Cerebellar cortex (tissue), 1 donor: ENCODE measurements around the gene SERPINE2.

Source experiments
- DNase-seq: peaks from one replicate; pipeline ENCODE4 v3.0.0-alpha.2; 2015; ENCODE audit warnings: low spot score

SERPINE2 gene

DNA sequence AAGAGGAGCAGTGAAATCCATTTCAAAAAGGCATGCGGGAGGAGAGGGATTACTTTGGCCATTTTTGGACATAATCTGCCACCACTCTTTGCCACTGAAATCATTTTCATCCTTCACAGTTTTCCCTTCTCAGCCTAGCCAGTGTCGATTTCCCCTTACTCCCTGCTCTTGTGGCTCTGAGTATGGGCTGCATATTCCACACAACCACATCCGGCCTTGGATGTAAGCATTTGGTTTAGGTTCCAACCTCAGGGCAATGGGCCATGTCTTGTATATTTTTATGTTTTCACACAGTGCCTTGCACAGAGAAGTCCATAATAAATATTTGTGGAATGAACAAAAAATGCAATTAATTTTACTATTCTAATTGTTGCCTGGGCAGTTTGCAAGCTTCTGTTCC, 7.7 kb upstream of the SERPINE2 start:
- no peak for DNase-seq

DNA sequence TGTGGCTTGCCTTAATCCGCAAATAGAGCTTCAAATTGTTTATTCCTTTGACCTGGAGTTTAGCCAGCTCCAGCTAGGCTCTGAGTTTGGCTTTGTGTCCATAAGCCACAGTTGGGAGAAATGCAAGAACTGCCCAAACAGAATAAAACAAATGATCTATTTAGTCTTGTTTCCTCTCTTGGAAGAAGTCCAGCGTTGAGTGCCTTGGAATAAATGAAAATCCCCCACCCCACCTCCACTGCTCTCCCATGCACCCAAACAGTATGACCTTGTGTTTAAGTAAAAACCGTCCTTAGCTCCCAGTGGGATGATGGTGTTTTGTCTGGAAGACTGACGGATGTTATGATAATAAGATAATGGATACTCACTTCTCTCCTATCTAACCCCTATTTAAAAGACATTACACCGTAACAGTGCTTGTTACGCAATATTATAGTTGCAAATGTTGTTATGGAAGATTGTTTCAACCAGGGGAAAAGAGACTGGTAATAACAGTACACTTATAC, 3.2 kb upstream of the SERPINE2 start:
- DNase-seq = peak; percentile 16

DNA sequence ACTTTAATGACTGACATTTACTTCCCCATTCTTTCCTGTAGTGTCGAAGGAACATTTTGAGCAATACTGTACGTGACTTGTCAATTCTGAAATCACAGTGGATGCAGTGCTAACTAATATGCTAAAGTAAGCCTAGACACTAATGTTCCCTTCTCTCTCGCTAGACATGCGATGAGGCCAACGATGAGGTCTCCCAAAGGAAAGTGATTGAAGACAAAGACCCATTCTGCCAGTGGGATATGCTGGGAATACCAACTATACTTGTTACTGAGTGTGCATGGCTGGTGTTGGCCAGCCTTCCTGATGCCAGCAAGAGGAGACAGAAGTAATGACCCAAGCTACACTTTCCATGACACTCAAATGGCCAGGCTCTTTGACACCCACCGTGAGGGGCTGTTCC, 2.5 kb upstream of the SERPINE2 start:
- DNase-seq = peak; percentile 12

DNA sequence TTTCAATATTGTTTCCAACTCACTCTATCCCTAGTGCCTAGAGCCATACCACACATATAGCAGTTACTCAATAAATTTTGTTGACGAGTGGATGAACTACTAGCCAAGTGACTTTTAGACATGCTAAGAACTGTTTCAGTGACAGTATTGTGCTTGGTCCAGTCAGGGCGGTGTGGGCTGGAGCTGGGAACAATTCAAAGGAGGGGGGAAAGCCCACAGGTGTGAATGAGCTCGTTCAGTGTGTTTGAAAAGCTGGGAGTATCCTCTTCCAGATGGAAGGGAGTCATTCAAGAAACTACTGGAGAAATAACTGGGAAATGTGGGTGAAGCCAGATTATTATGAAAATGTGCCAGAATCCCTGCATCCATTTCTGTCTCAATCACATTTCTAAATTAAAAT, 1.7 kb upstream of the SERPINE2 start:
- DNase-seq = no peak

DNA sequence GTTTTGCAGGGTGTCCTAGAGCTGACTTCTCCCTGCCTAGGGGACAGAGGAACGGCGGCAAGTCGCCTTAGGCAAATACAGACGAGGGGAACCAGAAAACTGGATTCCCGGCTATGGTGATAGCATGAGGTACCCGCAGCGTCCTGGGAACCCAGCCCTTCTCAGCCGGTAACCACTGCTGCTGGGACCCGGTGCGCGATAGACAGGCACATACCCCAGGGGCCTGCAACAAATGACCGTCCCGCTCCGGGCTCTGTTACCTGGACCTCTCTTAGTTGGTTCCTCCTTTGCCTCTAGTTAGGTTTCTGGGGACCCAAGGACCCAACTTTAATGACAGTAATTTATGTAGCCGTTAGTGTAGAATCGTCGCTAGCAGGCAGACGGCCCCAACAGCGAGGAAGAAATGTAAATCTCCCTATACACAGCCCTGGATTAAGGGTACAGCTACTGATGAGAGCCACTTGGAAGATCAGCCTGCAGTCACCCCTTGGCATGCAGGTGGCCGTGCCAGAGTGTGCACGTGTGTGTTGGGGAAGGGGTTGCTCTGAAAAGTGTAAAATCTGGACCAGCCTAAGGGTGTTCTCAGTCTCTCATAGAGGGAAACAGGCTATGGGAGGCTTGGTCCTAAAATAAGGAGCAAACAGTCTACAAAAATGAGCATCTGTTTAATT, 819 bp upstream of the SERPINE2 start:
- DNase-seq = no peak

DNA sequence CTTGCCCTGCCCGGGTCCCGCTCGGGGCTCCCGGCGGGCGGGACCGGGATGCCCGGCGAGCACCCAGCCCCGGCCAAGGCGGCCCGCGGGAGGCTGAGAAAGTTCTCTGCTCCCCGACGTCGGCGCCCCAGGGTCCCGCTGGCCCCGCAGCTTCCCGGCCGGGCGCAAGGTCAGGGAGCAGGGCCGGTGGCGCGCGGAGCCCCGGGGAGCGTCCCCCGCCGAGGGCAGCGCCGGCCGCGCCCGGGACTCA, 331 bp downstream of the SERPINE2 start:
- DNase-seq = no peak

DNA sequence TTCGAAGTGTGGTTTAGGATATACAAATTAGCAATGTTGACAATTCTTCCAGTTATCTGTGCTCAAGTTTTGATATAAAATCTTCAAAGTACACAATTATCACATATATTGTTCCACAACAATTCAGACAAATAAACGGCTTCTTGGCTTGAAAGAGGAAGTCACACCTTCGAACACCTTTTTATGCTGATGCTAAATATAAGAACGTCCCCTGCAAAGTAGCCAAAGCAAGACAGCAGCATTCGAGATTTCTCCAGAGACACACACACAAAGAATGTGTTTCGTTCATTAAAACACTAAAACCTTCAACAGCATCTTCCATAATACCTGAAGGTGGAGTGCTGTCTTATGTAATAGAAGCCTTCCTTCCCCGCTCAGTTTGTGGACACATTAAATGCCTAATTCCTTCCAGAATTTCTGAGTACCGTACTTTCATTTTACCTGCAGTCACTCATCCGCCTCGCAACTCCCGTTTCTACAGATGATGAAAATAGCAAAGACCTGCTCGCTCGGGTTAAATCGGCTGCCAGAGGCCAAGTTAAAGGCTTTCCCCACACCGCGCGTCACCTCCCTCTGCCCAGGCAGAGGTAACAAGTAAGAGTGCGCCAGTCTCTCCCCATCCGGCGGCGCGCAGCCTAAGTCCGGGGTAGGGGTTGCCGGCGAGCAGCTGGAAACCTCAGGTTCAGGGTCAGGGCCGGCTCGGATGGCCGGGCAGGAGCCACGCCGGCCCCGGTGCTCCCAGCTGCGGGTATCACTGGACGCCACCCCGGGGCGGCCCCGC, 847 bp downstream of the SERPINE2 start:
- DNase-seq = peak; percentile 11

DNA sequence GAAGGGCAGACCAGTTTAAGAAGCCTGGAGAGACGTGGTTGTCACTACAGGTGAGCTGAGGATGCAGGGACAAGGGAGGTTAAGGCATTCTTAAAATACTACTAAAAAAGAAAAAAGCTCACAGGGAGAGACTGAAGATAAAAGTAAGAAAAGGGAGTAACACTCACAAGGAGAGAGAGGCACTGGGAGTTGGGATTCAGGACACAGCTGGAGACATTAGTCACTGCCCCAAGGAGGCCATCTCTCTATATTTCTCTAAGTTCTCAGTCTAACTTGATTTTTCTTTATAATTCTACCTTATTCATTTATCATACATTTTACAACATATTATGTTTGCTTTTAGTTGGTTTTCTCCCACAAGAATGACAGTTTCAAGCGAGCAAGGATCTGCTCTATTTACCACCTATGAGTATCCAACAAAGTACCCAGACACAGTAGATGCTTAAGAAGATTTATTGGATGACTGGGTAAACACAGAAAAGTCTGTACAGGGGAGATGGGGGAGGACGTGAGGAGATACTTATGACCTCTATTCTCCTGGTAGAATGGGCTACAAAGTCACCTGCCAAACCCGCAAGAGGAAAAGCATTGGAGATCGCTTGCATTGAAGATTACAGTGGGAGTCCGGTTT, 2.2 kb downstream of the SERPINE2 start:
- DNase-seq = no peak

DNA sequence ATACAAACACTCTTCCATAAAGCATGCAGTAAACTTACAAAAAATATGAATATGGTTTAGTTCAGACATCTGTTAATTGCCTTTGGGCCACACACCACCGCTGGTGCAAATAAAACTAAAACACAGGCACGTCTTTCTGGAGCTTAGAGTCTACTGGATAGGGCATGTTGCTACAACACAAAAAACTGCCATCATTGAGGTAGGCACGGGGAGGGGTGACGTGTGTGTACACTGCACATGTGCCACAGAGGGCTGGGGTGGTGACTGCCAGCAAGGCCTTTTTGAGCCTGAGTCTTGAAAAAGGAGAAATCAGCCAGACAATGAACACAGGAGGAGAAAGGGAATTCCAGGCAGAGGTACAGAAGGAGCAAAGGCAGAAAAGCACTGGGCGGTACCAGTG, 5.1 kb downstream of the SERPINE2 start:
- DNase-seq = no peak

DNA sequence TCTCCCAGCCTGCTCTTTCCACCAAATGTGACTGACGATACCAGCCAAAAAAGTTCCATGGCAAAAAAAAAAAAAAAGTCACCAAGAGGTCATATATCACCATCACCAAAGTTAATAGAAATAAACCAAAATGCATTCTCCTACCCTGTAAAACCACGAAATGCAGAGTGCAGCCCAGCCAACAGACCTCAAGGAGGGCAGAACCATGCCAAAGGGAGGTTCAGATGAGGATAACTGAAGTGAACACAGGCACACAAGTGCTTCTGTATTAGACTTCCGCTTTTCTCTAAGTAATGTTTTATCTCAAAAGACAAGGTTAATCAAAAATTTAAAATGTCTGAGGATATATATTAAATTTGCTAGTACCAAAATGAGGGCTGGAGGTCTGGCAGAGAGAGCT, 5.5 kb downstream of the SERPINE2 start:
- DNase-seq = no peak

DNA sequence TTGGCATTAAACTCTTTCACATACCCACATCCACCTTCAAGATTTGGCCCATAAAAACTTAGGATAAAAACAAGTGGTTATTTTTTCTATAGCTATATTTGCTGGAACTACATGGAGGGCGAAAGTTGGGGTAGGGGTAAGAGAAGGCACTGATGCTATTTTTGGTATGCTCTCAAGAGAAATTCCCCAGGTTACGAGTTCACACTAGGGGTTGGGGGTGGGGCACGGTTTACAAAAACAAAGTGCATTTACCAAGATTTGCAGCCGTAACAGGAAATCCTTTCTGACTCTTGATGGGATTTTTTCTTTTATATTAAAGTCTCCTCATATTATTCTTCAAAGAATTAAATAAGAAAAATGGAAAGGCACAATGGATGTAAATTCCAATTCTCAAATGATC, 6.8 kb downstream of the SERPINE2 start:
- no peak for DNase-seq

DNA sequence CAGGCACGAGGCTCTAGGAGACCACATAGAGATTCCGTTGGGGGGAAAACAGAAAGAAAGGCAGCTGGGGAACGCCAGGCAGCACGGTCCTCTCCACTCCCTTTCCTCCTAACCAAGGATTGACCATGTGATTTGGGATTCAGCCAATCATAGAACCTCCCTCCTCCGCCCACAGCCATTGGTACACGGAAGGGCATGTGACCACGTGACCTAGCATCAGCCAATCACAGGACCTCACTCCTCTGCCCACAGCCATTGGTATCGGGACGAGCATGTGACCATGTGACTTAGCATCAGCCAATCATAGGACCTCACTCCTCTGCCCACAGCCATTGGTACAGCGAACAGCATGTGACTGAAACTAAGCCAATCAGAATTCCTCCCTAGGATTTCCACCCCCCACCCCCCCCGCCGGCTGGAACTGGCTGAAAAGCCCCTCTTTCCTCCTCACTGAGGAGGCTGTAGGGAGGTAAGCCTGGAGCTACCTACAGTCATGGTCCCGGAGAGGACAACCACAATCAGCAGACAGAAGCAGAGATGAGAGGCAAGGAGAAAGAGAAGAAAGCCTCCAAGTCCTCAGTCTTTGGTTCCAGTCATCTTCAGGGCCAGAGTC, 7.6 kb downstream of the SERPINE2 start:
- DNase-seq = no peak

DNA sequence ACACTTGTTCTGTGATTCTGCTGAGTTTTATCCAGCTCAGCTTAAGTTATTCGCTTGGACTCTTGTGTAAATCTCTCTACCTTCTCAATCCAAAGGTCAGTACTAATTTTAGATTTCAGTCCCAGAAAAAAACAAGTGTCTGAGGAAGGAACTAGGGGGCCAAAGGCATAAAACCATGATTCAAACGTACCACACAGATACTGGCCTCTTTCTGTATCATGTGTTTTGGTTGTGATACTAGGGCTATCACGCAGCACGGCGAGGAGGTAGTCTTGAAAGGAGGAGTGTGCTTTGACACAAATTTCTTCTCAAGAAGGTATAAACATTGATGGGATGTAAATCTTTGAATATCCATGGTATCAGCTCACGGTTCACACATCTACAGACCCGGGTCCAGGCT, 8.3 kb downstream of the SERPINE2 start:
- DNase-seq = no peak

DNA sequence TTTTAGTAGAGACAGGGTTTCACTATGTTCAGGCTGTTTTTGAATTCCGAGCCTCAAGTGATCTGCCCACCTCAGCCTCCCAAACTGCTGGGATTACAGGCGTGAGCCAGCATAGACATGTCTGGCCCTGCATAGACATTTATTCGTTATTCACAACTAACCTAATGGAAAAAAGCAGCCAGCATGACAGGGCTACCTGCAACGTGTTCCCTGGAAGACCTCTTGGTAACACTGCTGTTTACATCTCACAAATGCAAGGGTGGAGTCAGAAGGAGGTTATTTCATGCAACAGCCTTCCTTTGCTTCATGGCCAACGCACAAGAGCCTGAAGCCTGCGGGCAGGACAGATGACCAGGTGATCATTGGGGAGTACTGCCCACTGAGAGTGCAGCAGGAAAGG, 9.2 kb downstream of the SERPINE2 start:
- no peak for DNase-seq

DNA sequence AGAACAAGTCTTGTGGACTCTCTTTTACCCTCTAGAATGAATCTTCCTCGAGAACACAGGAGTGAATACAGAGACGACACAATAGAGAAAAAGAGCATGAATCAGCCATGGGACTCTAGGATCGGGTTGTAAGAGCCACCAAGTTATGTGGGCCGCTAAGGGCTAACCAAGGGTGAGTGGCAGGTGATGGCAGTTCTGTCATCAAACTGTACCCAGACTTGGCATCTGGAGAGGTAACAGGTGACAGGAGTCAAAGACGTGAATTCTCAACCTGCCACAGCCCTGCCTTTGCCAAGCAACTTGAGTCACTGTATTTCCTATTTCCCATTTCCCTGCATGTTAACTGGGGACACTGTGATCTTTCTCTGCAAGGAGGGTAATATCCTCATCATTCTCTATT, 11.2 kb downstream of the SERPINE2 start:
- no peak for DNase-seq

DNA sequence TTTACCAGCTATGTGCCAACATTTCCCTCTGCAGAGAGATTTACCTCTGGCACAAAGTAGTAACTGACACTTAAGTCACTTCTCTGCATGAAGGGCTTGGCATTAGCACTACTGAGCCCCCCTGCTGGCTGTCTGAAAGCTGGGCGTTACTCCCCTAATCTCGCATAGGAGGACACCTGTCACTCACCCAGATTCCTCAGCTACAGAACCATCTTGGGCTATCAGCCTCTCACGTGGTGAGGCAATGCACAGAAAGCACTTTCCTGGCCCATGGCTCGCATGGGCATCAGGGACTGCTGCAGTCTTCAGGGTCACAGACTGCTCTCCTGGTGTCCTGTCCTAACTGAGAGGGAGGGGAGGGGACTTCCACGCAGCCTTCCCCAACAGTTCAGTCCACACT, 12.0 kb downstream of the SERPINE2 start:
- DNase-seq = no peak

DNA sequence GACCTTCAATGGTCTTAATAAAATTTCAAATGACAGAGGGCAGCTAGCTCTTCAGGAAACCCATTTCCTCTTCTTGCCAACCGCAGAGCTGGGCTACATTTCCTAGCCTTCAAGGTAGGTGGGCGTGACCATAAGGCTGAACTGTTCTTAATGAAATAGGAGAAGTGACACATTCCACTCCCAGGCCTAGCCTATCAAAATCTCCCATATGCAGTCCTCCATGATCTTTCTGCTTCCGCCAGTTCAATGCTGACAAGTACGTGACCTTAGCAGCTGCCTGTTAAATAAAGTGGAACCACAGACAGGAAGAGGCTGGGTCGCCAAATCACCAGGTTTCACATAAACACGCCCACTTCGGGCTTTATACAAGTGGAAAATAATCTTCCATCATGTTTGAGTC, 13.2 kb downstream of the SERPINE2 start:
- no peak for DNase-seq

DNA sequence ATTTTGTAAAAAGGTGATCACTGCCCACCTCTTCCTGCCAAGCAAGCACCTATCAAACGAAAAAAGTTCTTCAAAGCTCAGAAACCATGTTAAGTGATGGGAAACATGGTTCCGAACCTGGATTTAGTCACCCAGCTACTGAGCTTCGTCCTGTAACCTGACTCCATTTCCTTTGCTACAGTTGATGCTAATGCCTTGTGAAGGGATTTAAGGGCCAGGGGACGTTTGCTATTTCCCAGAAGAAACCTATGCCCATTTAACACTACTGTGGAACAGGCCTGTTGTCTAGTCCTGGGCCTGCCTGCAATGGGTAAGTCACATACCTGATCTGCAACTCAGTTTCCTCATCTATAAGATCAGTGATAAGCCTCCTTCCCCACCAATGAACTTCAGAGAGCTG, 14.8 kb downstream of the SERPINE2 start:
- no peak for DNase-seq

DNA sequence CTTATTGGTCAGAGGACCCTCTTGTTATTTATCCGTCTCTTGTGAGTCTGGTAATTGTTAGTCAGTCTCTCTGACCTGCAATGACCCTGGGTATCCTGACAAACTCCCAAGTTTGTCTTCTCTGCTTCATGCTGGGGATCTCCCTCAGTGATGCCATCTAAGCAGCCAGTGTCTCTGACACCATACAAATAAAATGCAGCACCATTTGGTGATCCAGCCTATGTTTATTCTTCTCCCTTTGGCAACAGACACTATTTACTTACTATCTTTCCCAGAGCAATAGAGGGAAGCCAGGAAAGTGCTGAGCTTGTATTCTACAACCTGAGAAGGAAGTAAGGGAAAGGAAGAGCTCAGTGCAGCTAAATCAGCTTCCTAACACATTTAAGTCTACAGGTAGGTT, 15.9 kb downstream of the SERPINE2 start:
- no peak for DNase-seq

DNA sequence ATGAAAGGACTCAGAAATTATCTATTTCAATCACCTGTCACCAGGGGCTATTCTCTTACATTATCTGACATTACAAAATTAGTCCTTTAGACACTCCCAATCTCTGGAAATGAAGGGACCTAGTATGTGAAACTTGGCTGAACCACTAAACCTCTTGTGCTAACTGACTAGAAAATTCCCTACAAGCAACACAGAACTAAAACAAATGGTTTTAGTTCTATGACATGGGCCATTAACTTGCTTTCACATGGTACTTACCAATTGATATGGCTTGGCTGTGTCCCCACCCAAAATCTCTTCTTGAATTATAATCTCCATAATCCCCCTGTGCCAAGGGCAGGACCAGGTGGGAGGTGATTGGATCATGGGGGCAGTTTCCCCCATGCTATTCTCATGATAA, 16.6 kb downstream of the SERPINE2 start:
- DNase-seq = no peak

DNA sequence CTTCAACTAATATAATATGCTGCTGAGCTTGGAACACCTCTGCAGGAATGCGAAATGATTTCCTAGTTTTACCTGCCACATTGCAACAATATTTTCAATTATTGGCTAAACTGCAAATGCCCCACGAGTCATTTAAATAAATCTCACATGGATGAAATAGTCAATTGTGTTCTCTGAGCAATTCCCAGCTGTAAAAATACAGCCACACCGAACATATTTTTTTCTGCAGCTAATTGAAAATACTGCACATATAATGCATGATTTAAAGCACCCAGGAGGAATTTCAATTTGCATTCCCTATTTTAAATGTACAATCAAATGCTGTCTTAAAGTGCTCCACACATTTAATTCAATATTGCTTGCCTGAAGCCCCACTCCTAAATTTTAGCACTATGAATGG, 18.6 kb downstream of the SERPINE2 start:
- no peak for DNase-seq

DNA sequence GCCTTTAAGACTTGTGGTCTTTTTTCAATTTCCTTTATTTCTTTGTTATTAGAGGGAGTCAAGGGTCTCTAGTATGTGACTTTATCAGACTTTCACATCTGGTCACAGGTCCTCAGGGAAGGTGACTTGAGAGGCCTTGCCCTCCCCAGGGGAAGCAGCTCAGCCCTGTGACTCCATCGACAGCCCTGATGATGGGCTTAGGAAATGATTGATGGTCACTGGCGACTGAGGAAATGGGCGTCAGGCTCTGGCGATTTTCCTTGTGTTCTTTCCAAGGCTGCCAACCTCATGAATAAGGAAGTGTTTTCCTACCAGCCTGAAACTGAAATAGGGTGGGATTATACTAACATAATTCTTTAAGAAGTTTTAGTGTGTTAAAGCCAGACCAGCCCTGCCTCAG, 21.1 kb downstream of the SERPINE2 start:
- no peak for DNase-seq

DNA sequence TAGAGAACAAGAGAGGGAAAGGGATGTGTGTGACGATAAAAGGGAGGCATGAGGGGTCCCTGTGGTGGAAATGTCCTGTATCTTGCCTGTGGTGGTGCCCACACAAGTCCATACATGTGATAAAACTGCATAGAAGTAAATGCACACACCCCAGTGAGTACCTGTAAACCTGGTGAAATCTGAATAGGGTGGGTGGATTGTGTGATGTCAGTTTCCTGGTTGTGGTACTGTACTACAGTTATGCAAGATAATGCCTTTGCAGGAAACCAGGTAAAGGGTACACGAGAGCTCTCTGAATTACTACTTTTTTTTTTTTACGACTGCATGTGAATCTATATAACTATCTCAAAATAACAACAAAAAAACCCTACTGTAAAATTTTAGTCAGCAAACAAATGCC, 22.1 kb downstream of the SERPINE2 start:
- no peak for DNase-seq
